Gastrocnemius medialis (tissue), 4 donors: Measurements from ENCODE around the gene DPP9. TPM values are rescaled to one million over a fixed set of nuclear protein-coding genes. Genes with fewer than 3 reads are reported as not detected.

Experiments used
- ATAC-seq, 2 donors: fragments of 150-250 bp; one replicate each; pipeline ENCODE4 v1.9.1; 2016
- DNase-seq, 2 donors: peaks; one replicate each; pipeline ENCODE4 v3.0.0-alpha.2; 2019
- H3K27ac ChIP-seq, 4 donors: fragments of 200-600 bp; sonication (generic); 1 replicate in 1 of 4; 2 replicates in 3 of 4; pipeline ENCODE4 v1.5.1; 2016 to 2018; ENCODE audit warnings: mild to moderate bottlenecking in 2 of 4, moderate library complexity in 1 of 4
- H3K27me3 ChIP-seq, 3 donors: fragments of 200-600 bp; sonication (generic) in 2 of 3; 1 replicate in 1 of 3; 2 replicates in 2 of 3; pipeline versions ENCODE4 v1.5.1 to v1.6.0; 2016 to 2019; ENCODE audit warnings: mild to moderate bottlenecking in 1 of 3, moderate library complexity in 1 of 3
- H3K36me3 ChIP-seq, 2 donors: fragments of 200-600 bp; sonication (generic) in 1 of 2; one replicate each; pipeline ENCODE4 v1.5.1; 2017 to 2018
- H3K4me1 ChIP-seq, 2 donors: fragments of 200-600 bp; sonication (generic) in 1 of 2; one replicate each; pipeline ENCODE4 v1.5.1; 2016 to 2017; ENCODE audit warnings: mild to moderate bottlenecking in 2 of 2
- H3K4me3 ChIP-seq, 4 donors: fragments of 200-600 bp; sonication (generic) in 3 of 4; 1 replicate in 1 of 4; 2 replicates in 3 of 4; pipeline ENCODE4 v1.5.1; 2016 to 2019; ENCODE audit warnings: mild to moderate bottlenecking in 2 of 4
- H3K9me3 ChIP-seq, 3 donors: fragments of 200-600 bp; sonication (generic) in 2 of 3; 1 replicate in 1 of 3; 2 replicates in 2 of 3; pipeline ENCODE4 v1.5.1; 2016 to 2019
- POLR2A ChIP-seq, 2 donors: fragments of 450-650 bp; IDR thresholded peaks; one replicate each; pipeline ENCODE4 v1.6.1; 2017; ENCODE audit warnings: antibody characterized with exemption in 2 of 2, mild to moderate bottlenecking in 2 of 2, moderate library complexity in 2 of 2
- in situ Hi-C, 4 donors: fragments of 200-750 bp; cut with MboI; loops; one replicate each; pipeline versions ENCODE4 v1.15.0 to v1.8.0; 2017; ENCODE audit warnings: low sequenced_read_pairs in 4 of 4
- intact Hi-C: fragments of 100-400 bp; cut with DNase I; formaldehyde crosslinking; loops from one replicate; pipeline ENCODE4 v1.15.1; 2023; ENCODE audit warnings: low total_unique reads
- total RNA-seq, 4 donors: library from RNA; depleted of rRNA; stranded (reverse); fragments of >200 nt; gene quantifications; one replicate each; pipeline versions ENCODE4 v1.1.0 to v1.2.3, GENCODE V29; 2016
- TF ChIP-seq, protein P1 (sequence below), 5 experiments: fragments of 450-650 bp in 3 of 5; fragments of 200-600 bp in 2 of 5; sonication (generic) in 2 of 5; IDR thresholded peaks in 4 of 5; conservative IDR thresholded peaks in 1 of 5; 1 replicate in 4 of 5; 2 replicates in 1 of 5; pipeline ENCODE4 v1.5.1; 2016 to 2019; ENCODE audit warnings: antibody characterized with exemption in 5 of 5, mild to moderate bottlenecking in 3 of 5, moderate library complexity in 3 of 5

DPP9 gene
- total RNA-seq: 100 to 1,000 TPM in 3 of 4 donors, 10 to 100 TPM in 1; 92.6 to 208 (median 148) TPM

DNA sequence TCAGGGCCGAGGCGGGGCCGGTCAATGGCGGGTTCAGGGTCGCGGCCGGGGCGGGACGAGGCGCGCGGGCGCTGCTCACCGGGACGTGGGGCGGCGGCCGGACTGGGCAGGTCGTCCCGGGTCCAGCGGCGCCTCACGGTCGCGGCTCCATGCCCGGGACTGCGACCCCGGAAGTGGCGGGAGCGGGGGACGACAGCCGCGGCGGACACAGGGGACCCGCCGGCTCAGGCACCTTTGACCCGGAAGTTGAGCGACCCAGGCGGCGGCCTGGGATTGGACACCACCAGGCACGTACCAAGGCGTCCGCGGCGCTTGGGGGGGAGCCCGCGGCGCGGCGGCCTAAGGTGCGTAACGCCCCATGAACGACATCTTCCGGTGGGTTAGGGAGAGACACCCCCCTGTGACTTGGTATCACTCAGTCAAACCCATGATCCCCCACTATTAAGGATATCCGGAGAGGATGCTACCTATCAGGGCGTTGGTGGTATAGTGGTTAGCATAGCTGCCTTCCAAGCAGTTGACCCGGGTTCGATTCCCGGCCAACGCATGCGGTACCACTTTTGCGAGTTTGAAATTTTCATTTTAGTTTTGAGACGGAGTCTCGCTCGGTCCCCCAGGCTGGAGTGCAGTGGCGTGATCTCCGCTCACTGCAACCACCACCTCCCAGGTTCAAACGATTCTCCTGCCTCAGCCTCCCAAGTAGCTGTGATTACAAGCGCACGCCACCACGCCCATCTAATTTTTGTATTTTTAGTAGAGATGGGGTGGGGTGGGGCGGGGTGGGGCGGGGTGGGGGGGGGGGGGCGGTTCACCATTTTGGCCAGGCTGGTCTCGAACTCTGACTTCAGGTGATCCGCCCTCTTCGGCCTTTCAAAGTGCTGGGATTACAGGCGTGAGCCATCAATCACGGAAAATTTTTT is at the start of gene DPP9:
TSS of gene DPP9 (minus strand) at position 248 of the 920 bp plus-strand sequence. CDS start 3,936 bp downstream, outside the sequence.
- intact Hi-C loops: loop anchor here (1.0 to 2.0 kb wide), 3 partner anchors 53 to 77 kb away; partner anchors contain the start of genes FEM1A and MYDGF
- peaks cover 0 to 27% of the 10 kb centered on the region in 2 donors for H3K36me3 ChIP-seq
- no peaks in the 10 kb centered on the region for H3K9me3 ChIP-seq
- peak; percentile 93 to 97 for TF ChIP-seq POLR2A (IDR thresholded peaks at IDR 0.05)
- TF ChIP-seq, protein P1, sequence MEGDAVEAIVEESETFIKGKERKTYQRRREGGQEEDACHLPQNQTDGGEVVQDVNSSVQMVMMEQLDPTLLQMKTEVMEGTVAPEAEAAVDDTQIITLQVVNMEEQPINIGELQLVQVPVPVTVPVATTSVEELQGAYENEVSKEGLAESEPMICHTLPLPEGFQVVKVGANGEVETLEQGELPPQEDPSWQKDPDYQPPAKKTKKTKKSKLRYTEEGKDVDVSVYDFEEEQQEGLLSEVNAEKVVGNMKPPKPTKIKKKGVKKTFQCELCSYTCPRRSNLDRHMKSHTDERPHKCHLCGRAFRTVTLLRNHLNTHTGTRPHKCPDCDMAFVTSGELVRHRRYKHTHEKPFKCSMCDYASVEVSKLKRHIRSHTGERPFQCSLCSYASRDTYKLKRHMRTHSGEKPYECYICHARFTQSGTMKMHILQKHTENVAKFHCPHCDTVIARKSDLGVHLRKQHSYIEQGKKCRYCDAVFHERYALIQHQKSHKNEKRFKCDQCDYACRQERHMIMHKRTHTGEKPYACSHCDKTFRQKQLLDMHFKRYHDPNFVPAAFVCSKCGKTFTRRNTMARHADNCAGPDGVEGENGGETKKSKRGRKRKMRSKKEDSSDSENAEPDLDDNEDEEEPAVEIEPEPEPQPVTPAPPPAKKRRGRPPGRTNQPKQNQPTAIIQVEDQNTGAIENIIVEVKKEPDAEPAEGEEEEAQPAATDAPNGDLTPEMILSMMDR (IDR thresholded peaks at IDR 0.05 in 4 of 5, conservative IDR thresholded peaks at IDR 0.05 in 1 of 5): peak in 4 of 5 experiments; percentile 18 to 68 (median 38)
- ATAC-seq (peak; percentile 92 to 94), DNase-seq (peak; percentile 97 to 99)
- peak within 1 kb of the TSS; percentile 79 to 99 (median 96) for H3K27ac ChIP-seq
- in situ Hi-C loops: no loop called here
- no peaks in the 10 kb centered on the region for H3K27me3 ChIP-seq
- peak within 1 kb of the TSS; percentile 76 to 100 (median 94) for H3K4me3 ChIP-seq
- H3K4me1 ChIP-seq: peaks cover 12 to 18% of the 10 kb centered on the region in 2 donors

DNA sequence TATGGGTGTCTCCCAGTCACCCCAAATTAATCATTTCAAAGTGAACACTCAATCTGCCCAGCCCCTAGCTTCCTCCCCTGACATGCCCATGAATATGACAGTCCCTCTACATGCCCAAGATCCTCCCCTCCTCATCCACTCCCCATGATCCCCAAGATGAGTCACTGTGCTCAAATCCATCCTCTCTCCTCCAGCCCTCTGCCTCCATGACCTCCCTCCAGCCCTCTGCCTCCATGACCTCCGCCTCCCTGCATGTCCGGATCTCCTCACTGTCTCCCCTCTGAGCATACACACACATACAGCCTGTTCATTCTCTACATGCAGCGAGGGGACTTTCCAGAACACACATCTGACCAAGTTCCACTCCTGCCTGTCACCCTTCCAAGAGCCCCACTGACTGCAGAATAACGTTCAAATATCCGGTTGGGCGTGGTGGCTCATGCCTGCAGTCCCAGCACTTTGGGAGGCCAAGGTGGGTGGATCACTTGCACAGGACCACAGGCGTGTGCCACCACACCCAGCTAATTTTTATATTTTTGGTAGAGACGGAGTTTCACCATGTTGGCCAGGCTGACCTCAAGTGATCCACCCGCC is 49.5 kb upstream of the DPP9 start:
- no peaks in the 10 kb centered on the region for H3K36me3 ChIP-seq
- intact Hi-C loops (loop anchor here (2.0 to 10.0 kb wide), 2 partner anchors 66 to 218 kb away; partner anchors contain the start of gene SEMA6B), in situ Hi-C loops (no loop called here)
- no peaks in the 10 kb centered on the region for H3K4me1 ChIP-seq
- H3K4me3 ChIP-seq: no peak overlapping the region
- DNase-seq (no peak), ATAC-seq (no peak)
- H3K27ac ChIP-seq: no peak overlapping the region
- no peaks in the 10 kb centered on the region for H3K9me3 ChIP-seq
- no peak for TF ChIP-seq POLR2A (IDR thresholded peaks at IDR 0.05)
- TF ChIP-seq, protein P1 (IDR thresholded peaks at IDR 0.05 in 4 of 5, conservative IDR thresholded peaks at IDR 0.05 in 1 of 5): no peak
- no peaks in the 10 kb centered on the region for H3K27me3 ChIP-seq

DNA sequence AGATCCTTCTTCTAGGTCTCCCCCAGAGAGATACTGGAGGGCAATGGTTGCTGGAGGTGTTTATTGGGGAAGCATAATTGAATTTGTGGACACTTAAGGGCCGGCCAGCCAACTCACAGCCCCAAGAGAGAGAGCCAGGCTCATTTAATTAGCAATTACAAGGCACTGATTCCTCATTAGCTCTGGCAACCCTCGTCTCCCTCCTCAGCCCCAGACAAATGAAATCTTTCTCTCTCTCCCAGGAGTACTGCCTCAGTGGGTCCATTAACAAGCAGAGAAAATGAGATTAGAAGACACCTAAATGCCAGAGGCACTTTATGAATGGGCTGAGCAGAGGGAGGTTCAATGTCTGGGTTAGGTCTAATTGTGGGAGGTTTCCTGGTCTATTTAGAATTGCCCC is 48.9 kb upstream of the DPP9 start:
- Histone ChIP-seq H3K4me3 (no peak overlapping the region), H3K27me3 (no peaks in the 10 kb centered on the region), H3K9me3 (no peaks in the 10 kb centered on the region), H3K27ac (no peak overlapping the region), H3K36me3 (no peaks in the 10 kb centered on the region), H3K4me1 (no peaks in the 10 kb centered on the region)
- in situ Hi-C loops: no loop called here
- intact Hi-C loops: loop anchor here (2.0 to 10.0 kb wide), 2 partner anchors 66 to 218 kb away; partner anchors contain the start of gene SEMA6B
- ATAC-seq: no peak
- DNase-seq: no peak
- TF ChIP-seq, protein P1 (IDR thresholded peaks at IDR 0.05 in 4 of 5, conservative IDR thresholded peaks at IDR 0.05 in 1 of 5): no peak
- no peak for TF ChIP-seq POLR2A (IDR thresholded peaks at IDR 0.05)

DNA sequence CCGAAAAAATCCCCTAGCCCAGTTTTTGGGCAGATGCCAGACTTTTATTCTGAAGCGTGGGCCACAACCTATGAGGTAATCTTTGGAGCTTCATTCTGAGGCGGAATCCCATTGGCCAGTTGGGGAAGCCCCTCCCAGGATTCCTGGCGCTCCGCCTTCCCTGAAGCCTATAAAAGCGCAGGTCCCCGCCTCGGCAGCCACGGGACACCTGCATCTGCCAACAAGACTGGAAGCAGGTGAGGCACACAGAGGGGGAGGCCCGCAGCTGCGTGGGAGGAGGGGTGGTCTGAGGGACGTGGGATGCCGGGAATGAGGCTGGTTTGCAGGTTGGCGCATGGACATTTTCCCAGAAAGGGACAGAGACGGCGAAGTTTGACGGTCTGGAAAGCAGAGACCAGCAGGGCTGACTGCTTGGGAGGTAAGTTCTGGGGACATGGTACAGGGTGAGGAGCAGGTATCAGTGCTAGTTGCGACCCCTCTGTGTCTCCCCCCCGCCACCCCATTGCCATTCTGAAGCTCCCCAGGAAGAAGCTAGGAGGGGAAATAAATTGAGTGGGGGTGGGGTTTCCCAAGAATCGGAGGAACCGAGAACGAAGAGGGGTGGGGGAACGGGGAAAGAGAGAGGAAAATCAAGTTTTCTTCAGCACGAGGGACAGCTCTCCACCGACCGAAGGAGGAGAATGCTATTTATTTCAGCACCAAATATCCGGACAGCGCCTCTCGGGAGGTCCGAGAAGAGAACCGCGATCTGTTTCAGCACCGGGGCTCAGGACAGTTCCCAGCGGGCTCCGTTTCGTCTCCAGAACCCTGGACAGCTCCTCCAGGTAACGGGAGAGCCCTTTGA is 45.5 kb upstream of the DPP9 start:
- Histone ChIP-seq H3K4me3 (no peak overlapping the region), H3K36me3 (no peaks in the 10 kb centered on the region), H3K27ac (no peak overlapping the region), H3K4me1 (no peaks in the 10 kb centered on the region), H3K27me3 (no peaks in the 10 kb centered on the region), H3K9me3 (no peaks in the 10 kb centered on the region)
- ATAC-seq (peak; percentile 76 to 84), DNase-seq (peak; percentile 57 to 68)
- intact Hi-C loops: no loop called here
- in situ Hi-C loops: no loop called here
- no peak for TF ChIP-seq POLR2A (IDR thresholded peaks at IDR 0.05)
- TF ChIP-seq, protein P1 (IDR thresholded peaks at IDR 0.05 in 4 of 5, conservative IDR thresholded peaks at IDR 0.05 in 1 of 5): no peak
